Activated CD8-positive, alpha-beta memory T cell treated with anti-CD3 and anti-CD28 coated beads, Interleukin-2, amount 10 ng/mL, durations not matched to agents 7 days and 5 days (primary cell): ENCODE measurements around the gene METAP1. TPM values are rescaled to one million over a fixed set of nuclear protein-coding genes. Genes with fewer than 3 reads are reported as not detected.

ENCODE experiments used
- ATAC-seq: fragments of 150-1000 bp; cut with Tn5 transposase; one replicate; pipeline ENCODE4 v1.10.0; 2021; ENCODE audit warnings: moderate library complexity
- CTCF ChIA-PET: fragments of 350-600 bp; sonication (Branson Sonifier 250); formaldehyde crosslinking; loops from one replicate; lab custom pipeline; 2021; ENCODE audit warnings: antibody characterized with exemption; lab: Charles Lee
- DNase-seq: peaks from one replicate; pipeline ENCODE4 v3.0.0-alpha.2; 2020
- H3K27ac Mint-ChIP-seq: one replicate; pipeline ENCODE4 v1.8.0; 2021; ENCODE audit warnings: mild to moderate bottlenecking, mixed read lengths
- H3K27me3 Mint-ChIP-seq: one replicate; pipeline ENCODE4 v1.8.0; 2021; ENCODE audit warnings: mixed read lengths
- H3K36me3 Mint-ChIP-seq: one replicate; pipeline ENCODE4 v1.8.0; 2021; ENCODE audit warnings: mild to moderate bottlenecking, mixed read lengths
- H3K4me1 Mint-ChIP-seq: one replicate; pipeline ENCODE4 v1.8.0; 2021; ENCODE audit warnings: mixed read lengths
- H3K4me3 Mint-ChIP-seq: one replicate; pipeline ENCODE4 v1.8.0; 2021; ENCODE audit warnings: mild to moderate bottlenecking, moderate library complexity, mixed read lengths
- H3K9me3 Mint-ChIP-seq: one replicate; pipeline ENCODE4 v1.8.0; 2022; ENCODE audit warnings: low read depth, mixed read lengths
- total RNA-seq, 2 experiments: library from RNA; stranded (reverse); gene quantifications; one replicate each; pipeline ENCODE4 v1.2.3, GENCODE V29; 2021

METAP1 gene
- total RNA-seq: 10 to 100 TPM; 43.7 to 48.4 TPM

DNA sequence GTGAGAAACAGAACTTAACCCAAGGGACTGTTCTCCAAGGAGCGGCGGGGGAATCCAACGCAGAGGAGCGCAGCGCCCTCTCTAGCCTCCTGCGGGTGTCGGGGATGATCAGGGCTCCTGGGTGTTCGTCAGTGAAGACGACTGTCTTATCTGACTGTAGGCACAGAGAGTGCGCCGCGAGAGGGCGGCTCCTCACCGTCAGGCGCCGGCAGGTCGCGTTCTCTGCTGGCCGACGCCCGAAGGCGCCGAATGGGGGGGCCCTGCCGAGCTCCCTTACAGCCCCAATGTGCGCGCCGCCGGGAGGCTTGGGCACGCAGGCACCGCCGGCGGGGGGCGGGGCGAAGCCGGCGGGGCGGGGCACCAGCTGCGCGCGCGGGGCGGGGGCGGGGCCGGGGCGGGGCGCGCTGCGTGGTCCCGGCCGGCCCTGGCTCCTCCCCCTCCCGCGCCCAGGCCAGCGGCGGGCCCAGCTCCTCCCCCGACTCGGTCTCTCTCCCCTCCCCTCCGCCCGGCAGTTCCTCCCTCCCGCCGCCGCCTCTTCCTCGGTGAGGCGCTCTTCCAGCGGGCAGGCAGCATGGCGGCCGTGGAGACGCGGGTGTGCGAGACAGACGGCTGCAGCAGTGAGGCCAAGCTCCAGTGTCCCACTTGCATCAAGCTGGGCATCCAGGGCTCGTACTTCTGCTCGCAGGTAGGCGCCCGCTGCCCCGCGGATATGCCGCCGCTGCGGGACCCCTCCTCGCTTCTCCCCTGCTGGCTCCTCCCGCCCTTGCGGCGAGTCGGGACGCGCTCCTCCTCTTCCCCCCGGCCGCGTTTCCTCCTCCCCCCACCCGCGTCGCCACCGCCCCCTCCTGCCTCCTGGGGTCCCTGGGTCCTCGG is at the start of gene METAP1:
Gene METAP1, plus strand, starts transcription at position 539 of the 873 bp plus-strand sequence. Its CDS starts 33 bp downstream, at position 572.
- H3K36me3 Mint-ChIP-seq: peaks cover 16% of the 10 kb centered on the region
- CTCF ChIA-PET: interaction anchor here (0.6 to 9.8 kb wide), 50 partner anchors 9 to 953 kb away, joined by 3 to 151 read pairs (median 5); partner anchors contain the start of genes ADH5, EIF4E, RAP1GDS1 and STPG2
- ATAC-seq: peak; percentile 93
- no peaks in the 10 kb centered on the region for H3K27me3 Mint-ChIP-seq
- H3K9me3 Mint-ChIP-seq: no peaks in the 10 kb centered on the region
- peak; percentile 97 for DNase-seq
- peak within 1 kb of the TSS; percentile 88 for H3K4me3 Mint-ChIP-seq
- H3K4me1 Mint-ChIP-seq: peaks cover 26% of the 10 kb centered on the region
- H3K27ac Mint-ChIP-seq: peak within 1 kb of the TSS; percentile 97

GRCh38 chr4:98946359-98946758 is 49.2 kb upstream of the METAP1 start:
- H3K27me3 Mint-ChIP-seq: no peaks in the 10 kb centered on the region
- no peak overlapping the region for H3K4me3 Mint-ChIP-seq
- ATAC-seq: no peak
- no peaks in the 10 kb centered on the region for H3K36me3 Mint-ChIP-seq
- no peaks in the 10 kb centered on the region for H3K9me3 Mint-ChIP-seq
- H3K27ac Mint-ChIP-seq: no peak overlapping the region
- no peak for DNase-seq
- no peaks in the 10 kb centered on the region for H3K4me1 Mint-ChIP-seq
- CTCF ChIA-PET: interaction anchor here (1.6 kb wide), 1 partner anchor 49 kb away, joined by 6 read pairs; the partner anchor contains the start of gene METAP1

DNA sequence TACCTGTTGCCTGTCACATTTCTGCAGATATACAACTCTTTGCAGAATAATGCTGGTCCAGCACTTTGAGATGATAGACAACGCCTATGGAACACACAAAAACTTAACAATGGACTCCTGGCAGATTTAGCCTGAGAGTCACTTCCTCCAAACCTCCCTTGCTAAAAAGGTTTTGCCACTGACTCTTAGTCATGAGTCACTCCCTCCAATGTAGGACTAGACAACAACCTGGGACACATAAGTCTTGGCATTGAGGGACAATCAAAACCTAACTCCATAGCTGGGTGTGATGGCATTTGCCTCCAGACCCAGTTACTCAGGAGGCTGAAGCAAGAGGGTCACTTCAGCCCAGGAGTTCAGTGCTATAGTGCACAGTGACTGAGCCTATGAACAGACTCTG is 44.6 kb upstream of the METAP1 start:
- no peak overlapping the region for H3K4me3 Mint-ChIP-seq
- no peaks in the 10 kb centered on the region for H3K9me3 Mint-ChIP-seq
- no peak for ATAC-seq
- CTCF ChIA-PET: interaction anchor here (1.1 to 1.5 kb wide), 2 partner anchors 11 to 757 kb away, joined by 3 to 4 read pairs; no protein-coding TSS in a partner anchor
- DNase-seq: no peak
- H3K36me3 Mint-ChIP-seq: no peaks in the 10 kb centered on the region
- H3K27ac Mint-ChIP-seq: no peak overlapping the region
- H3K4me1 Mint-ChIP-seq: no peaks in the 10 kb centered on the region
- H3K27me3 Mint-ChIP-seq: peaks cover 8% of the 10 kb centered on the region

DNA sequence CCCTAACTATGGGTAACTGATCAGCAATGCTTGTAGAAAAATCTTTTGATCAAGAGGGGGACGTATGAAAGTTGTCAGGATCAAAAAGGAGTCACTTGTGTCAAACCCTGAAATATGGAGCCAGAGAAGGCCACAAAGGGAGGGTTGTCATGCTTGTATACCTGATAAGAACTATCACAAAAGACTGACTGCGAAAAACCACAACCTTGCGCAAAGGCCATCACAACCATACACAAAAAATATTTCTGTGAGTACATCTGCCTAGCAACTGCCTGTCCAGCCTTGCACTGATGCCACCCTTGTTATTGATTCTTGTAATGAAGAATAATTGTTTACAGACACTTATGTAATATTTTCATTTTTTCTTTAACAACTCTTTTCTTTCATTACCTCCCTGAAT is 43.8 kb upstream of the METAP1 start:
- H3K27me3 Mint-ChIP-seq: peaks cover 10% of the 10 kb centered on the region
- H3K4me1 Mint-ChIP-seq: no peaks in the 10 kb centered on the region
- no peak overlapping the region for H3K4me3 Mint-ChIP-seq
- DNase-seq (no peak), ATAC-seq (no peak)
- no peaks in the 10 kb centered on the region for H3K9me3 Mint-ChIP-seq
- CTCF ChIA-PET: no interaction called here
- H3K27ac Mint-ChIP-seq: no peak overlapping the region
- H3K36me3 Mint-ChIP-seq: no peaks in the 10 kb centered on the region

GRCh38 chr4:98955229-98955628 is 40.3 kb upstream of the METAP1 start:
- Mint-ChIP-seq H3K4me3 (no peak overlapping the region), H3K27me3 (peaks cover 10% of the 10 kb centered on the region), H3K36me3 (no peaks in the 10 kb centered on the region), H3K4me1 (no peaks in the 10 kb centered on the region), H3K27ac (no peak overlapping the region), H3K9me3 (no peaks in the 10 kb centered on the region)
- no peak for ATAC-seq
- CTCF ChIA-PET: no interaction called here
- no peak for DNase-seq

DNA sequence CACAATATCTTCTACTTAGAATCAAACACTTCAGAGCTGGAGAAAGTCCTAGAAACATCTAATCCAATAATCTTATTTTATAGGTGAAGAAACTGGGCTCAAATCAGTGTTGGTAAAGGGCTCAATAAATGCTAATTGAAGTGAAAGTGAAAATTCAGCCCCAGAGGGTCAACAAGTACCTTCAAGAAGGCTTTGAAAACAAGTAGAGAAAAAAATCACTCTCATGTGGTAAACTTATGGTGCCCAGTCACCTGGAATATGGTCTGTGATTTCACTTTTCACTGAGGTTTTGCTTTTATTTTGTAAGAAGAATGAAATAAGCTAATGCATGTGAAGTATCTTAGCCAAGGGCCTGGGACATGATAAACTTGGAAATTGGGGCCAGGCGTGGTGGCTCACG is 37.5 kb upstream of the METAP1 start:
- H3K4me1 Mint-ChIP-seq: no peaks in the 10 kb centered on the region
- ATAC-seq (no peak), DNase-seq (no peak)
- CTCF ChIA-PET: no interaction called here
- H3K36me3 Mint-ChIP-seq: no peaks in the 10 kb centered on the region
- peaks cover 10% of the 10 kb centered on the region for H3K27me3 Mint-ChIP-seq
- H3K4me3 Mint-ChIP-seq: no peak overlapping the region
- no peaks in the 10 kb centered on the region for H3K9me3 Mint-ChIP-seq
- H3K27ac Mint-ChIP-seq: no peak overlapping the region

DNA sequence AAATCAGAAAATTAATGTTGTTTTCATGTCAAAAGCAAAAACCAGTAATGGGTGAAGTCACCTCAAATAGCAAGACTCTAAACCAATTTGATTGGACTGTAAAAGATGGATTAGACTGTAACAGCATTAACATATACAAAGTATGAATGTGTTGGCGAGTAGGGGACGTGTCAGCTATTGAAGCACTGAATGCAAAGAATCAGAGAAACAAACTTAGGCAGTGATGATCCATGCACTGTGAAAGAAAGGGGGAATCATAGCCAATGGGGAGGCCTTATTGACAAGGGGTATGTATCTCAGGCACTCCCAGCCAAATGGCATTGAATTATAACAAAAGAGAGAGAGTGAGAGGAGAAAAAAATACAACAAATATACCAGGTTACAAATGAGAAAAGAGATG is 36.1 kb upstream of the METAP1 start:
- ATAC-seq (no peak), DNase-seq (no peak)
- no peaks in the 10 kb centered on the region for H3K36me3 Mint-ChIP-seq
- H3K27me3 Mint-ChIP-seq: peaks cover 7% of the 10 kb centered on the region
- H3K27ac Mint-ChIP-seq: no peak overlapping the region
- H3K9me3 Mint-ChIP-seq: no peaks in the 10 kb centered on the region
- CTCF ChIA-PET: interaction anchor here (1.2 kb wide), 1 partner anchor 36 kb away, joined by 3 read pairs; the partner anchor contains the start of gene METAP1
- no peak overlapping the region for H3K4me3 Mint-ChIP-seq
- no peaks in the 10 kb centered on the region for H3K4me1 Mint-ChIP-seq

- peaks cover 2% of the 10 kb centered on the region for H3K27me3 Mint-ChIP-seq
These were observed 33.8 kb upstream of the METAP1 start for GRCh38 chr4:98961770-98962169.

DNA sequence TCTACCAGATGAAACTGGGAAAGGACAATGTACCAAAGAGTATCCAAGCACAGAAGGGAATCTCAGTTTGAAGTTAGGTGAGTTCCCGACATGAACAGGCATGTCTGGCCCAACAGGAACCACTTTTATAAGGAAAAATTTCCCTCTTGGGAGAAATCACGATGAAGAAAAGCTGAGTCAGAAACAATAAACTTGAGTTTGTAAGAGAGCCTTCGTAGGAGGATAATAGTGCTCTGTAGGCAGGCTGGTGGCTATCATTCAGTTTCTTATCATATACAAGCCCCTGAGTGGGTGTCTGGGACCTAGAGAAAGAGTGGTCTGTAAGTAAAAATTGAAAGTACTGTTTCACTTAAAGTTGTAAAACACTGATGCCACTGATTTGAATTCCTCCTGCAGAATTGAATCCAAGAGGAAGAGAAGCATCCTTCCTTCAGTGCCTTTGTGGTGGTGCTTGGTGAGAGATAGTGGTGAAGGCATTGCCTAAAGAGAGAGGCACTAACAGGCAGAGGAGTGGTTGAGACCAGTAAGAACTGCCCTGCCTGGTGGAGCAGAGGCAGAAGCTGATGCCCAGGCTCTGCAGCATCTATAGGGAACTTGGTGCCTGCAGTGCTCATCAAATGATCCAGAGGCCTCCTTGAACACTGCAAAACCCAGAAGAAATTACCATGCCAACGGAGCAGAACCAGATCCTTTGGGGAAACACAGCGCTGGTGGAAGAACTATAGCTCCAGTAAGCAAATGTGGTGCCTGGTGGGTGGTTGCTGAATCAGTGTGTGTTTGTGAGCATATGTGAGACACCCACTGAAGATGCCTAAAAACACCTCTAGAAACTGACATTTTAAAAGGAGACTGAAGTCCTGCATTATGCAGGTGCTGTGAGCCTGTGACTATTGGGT is 31.7 kb upstream of the METAP1 start:
- Mint-ChIP-seq H3K9me3 (no peaks in the 10 kb centered on the region), H3K36me3 (no peaks in the 10 kb centered on the region), H3K27ac (no peak overlapping the region), H3K27me3 (peaks cover 10% of the 10 kb centered on the region), H3K4me3 (no peak overlapping the region), H3K4me1 (no peaks in the 10 kb centered on the region)
- CTCF ChIA-PET: no interaction called here
- ATAC-seq (no peak), DNase-seq (no peak)

More at GRCh38 chr4:98961770-98962169, 33.8 kb upstream of the METAP1 start:
- no peak overlapping the region for H3K4me3 Mint-ChIP-seq
- CTCF ChIA-PET: no interaction called here
- H3K36me3 Mint-ChIP-seq: no peaks in the 10 kb centered on the region
- DNase-seq (no peak), ATAC-seq (no peak)
- no peak overlapping the region for H3K27ac Mint-ChIP-seq
- H3K9me3 Mint-ChIP-seq: no peaks in the 10 kb centered on the region
- H3K4me1 Mint-ChIP-seq: no peaks in the 10 kb centered on the region

DNA sequence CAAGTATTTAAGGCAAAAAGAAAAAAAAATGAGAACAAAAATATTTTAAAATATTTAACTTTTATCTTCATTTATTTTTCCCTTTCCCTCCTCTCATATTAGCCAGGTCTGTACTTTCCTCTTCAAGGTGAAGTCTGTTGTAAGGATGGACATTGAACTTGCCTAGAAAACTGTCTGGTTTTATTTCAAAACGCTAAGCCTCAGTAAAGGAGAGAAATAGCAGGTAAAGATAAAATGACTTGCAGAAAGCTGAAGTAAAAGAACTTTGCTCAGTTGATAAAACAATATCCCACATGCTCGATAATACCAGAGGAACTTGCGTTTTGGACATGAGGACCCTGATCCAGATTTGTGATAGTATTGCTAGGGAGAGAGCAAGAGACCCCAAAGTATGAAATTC is 28.6 kb upstream of the METAP1 start:
- CTCF ChIA-PET: interaction anchor here (1.4 kb wide), 1 partner anchor 28 kb away, joined by 4 read pairs; no protein-coding TSS in a partner anchor
- Mint-ChIP-seq H3K9me3 (no peaks in the 10 kb centered on the region), H3K4me3 (no peak overlapping the region), H3K27me3 (peaks cover 26% of the 10 kb centered on the region), H3K27ac (no peak overlapping the region), H3K36me3 (no peaks in the 10 kb centered on the region), H3K4me1 (no peaks in the 10 kb centered on the region)
- no peak for DNase-seq
- ATAC-seq: no peak

- no peaks in the 10 kb centered on the region for H3K4me1 Mint-ChIP-seq
- CTCF ChIA-PET: interaction anchor here (1.4 to 2.1 kb wide), 2 partner anchors 27 to 88 kb away, joined by 4 to 6 read pairs; no protein-coding TSS in a partner anchor
- H3K27me3 Mint-ChIP-seq: peaks cover 26% of the 10 kb centered on the region
- ATAC-seq (no peak), DNase-seq (no peak)
- no peak overlapping the region for H3K27ac Mint-ChIP-seq
- H3K36me3 Mint-ChIP-seq: no peaks in the 10 kb centered on the region
- H3K4me3 Mint-ChIP-seq: no peak overlapping the region
- H3K9me3 Mint-ChIP-seq: no peaks in the 10 kb centered on the region
These were observed 27.7 kb upstream of the METAP1 start for GRCh38 chr4:98967786-98968329.

DNA sequence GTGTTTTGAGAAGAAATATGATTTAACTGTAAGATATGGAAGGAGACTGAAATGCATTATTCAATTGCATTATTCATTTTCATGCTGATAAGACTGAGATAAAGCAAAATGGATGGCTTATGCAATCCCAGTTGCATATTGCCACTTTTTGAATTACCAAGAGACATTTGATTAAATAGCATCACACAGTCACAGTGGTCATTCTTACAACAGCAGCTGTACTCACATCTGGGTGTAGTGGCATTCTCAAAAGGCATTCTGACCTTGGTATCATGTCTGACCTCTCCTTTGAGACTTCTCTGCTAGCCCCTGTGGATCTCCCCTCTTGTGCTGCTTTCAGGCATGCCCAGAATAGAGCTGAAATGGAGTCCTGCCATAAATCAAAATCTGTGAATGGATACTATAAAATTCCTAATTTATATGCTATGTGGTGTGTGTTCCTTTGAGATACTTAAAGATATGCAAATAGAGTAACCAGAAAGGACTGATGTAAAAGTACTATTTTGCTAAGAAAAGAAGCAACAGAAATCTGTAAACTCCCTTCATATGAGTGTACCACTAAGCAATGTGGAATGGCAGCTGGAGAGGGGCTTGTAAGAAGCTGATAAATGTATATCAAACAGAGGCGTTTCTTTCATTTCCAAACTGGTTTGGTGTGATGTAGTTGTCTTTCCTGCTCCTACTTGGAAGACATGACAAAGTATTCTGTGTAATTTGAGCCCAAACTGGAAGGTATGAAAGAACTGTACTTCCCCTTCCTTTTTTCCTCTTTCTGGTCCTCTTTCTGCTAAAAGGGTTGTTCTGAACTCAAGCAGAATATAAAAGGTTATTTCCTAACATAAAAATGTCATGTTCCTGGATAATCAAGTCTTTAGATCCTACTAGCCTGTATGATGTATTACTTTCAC is 25.4 kb upstream of the METAP1 start:
- no peak for DNase-seq
- Mint-ChIP-seq H3K27ac (no peak overlapping the region), H3K4me1 (no peaks in the 10 kb centered on the region), H3K36me3 (no peaks in the 10 kb centered on the region), H3K27me3 (peaks cover 37% of the 10 kb centered on the region), H3K4me3 (no peak overlapping the region), H3K9me3 (no peaks in the 10 kb centered on the region)
- CTCF ChIA-PET: no interaction called here
- ATAC-seq: no peak
